Naive thymus-derived CD4-positive, alpha-beta T cell (primary cell): ENCODE results near the gene PHOSPHO1. TPM values are rescaled to one million over a fixed set of nuclear protein-coding genes. Genes with fewer than 3 reads are reported as not detected.
"Not testable (repeated sequence)": the region's sequence is repeated elsewhere in the genome, so short reads cannot be mapped to it uniquely, and the experiment has no call there.

ENCODE experiments used
- ATAC-seq: fragments of 150-1000 bp; cut with Tn5 transposase; 2 replicates; pipeline ENCODE4 v1.10.0; 2021; ENCODE audit warnings: mild to moderate bottlenecking, moderate library complexity
- CTCF ChIA-PET: fragments of 350-600 bp; sonication (Branson Sonifier 250); formaldehyde crosslinking; loops from one replicate; lab custom pipeline; 2021; ENCODE audit warnings: antibody characterized with exemption; lab: Charles Lee
- POLR2A ChIA-PET: fragments of 350-600 bp; sonication (Branson Sonifier 250); formaldehyde crosslinking; loops from one replicate; lab custom pipeline; 2021; ENCODE audit warnings: antibody characterized with exemption, inconsistent platforms; lab: Charles Lee
- DNase-seq, 9 donors: peaks; one replicate each; pipeline versions ENCODE4 v3.0.0 to v3.0.0-alpha.2; 2020 to 2022; ENCODE audit warnings: mixed read lengths in 1 of 9
- H3K27ac ChIP-seq: one replicate; pipeline ENCODE4 v1.7.0; 2013; ENCODE audit warnings: mild to moderate bottlenecking, low read depth, low read length, moderate library complexity
- H3K27me3 ChIP-seq, 2 donors: one replicate each; pipeline ENCODE4 v1.7.0; 2013; ENCODE audit warnings: low read length in 2 of 2, mild to moderate bottlenecking in 2 of 2, moderate library complexity in 2 of 2; ENCODE audit not compliant: control insufficient read depth in 2 of 2, insufficient read depth in 2 of 2
- H3K36me3 ChIP-seq, 3 experiments: 1 replicate in 2 of 3; 2 replicates in 1 of 3; pipeline ENCODE4 v1.7.0; 2013; ENCODE audit warnings: low read length in 3 of 3, mild to moderate bottlenecking in 3 of 3, moderate library complexity in 1 of 3; ENCODE audit not compliant: insufficient read depth in 3 of 3, control insufficient read depth in 2 of 3
- H3K4me1 ChIP-seq, 2 donors: one replicate each; pipeline ENCODE4 v1.7.0; 2013; ENCODE audit warnings: low read length in 2 of 2, mild to moderate bottlenecking in 2 of 2, moderate library complexity in 1 of 2; ENCODE audit not compliant: control insufficient read depth in 2 of 2, insufficient read depth in 2 of 2
- H3K4me3 ChIP-seq: 2 replicates; pipeline ENCODE4 v1.7.0; 2013; ENCODE audit warnings: mild to moderate bottlenecking, low read length
- H3K9me3 ChIP-seq, 3 experiments: 1 replicate in 2 of 3; 2 replicates in 1 of 3; pipeline ENCODE4 v1.7.0; 2013; ENCODE audit warnings: low read length in 3 of 3; ENCODE audit not compliant: control insufficient read depth in 2 of 3
- H3K27ac Mint-ChIP-seq, 9 donors: one replicate each; pipeline ENCODE4 v1.8.0; 2020 to 2022; ENCODE audit warnings: mixed read lengths in 9 of 9, mild to moderate bottlenecking in 8 of 9, moderate library complexity in 5 of 9, inconsistent platforms in 2 of 9
- H3K27me3 Mint-ChIP-seq, 5 donors: one replicate each; pipeline ENCODE4 v1.8.0; 2021 to 2022; ENCODE audit warnings: mixed read lengths in 5 of 5, mild to moderate bottlenecking in 1 of 5
- H3K36me3 Mint-ChIP-seq, 5 donors: one replicate each; pipeline ENCODE4 v1.8.0; 2020 to 2022; ENCODE audit warnings: mixed read lengths in 5 of 5, mild to moderate bottlenecking in 3 of 5, inconsistent platforms in 1 of 5
- H3K4me1 Mint-ChIP-seq, 7 donors: one replicate each; pipeline ENCODE4 v1.8.0; 2020 to 2022; ENCODE audit warnings: mixed read lengths in 7 of 7, mild to moderate bottlenecking in 3 of 7, inconsistent platforms in 1 of 7
- H3K4me3 Mint-ChIP-seq, 10 donors: one replicate each; pipeline ENCODE4 v1.8.0; 2020 to 2022; ENCODE audit warnings: mild to moderate bottlenecking in 10 of 10, mixed read lengths in 10 of 10, moderate library complexity in 6 of 10, inconsistent platforms in 2 of 10
- H3K9me3 Mint-ChIP-seq, 11 donors: one replicate each; pipeline ENCODE4 v1.8.0; 2020 to 2022; ENCODE audit warnings: mixed read lengths in 11 of 11, mild to moderate bottlenecking in 4 of 11, inconsistent platforms in 1 of 11, moderate library complexity in 1 of 11
- intact Hi-C, 2 donors: fragments of 100-400 bp; cut with micrococcal nuclease; formaldehyde crosslinking; loops; one replicate each; pipeline ENCODE4 v1.15.1; 2023
- polyA plus RNA-seq, 2 donors: library from polyadenylated mRNA; unstranded; fragments of 300-500 nt; fragmentation: Illumina TruSeq; gene quantifications; one replicate each; pipeline ENCODE4 v1.2.3, GENCODE V29; 2021
- total RNA-seq, 6 experiments: library from RNA in 5 of 6; stranded (reverse) in 5 of 6; gene quantifications; 1 replicate in 5 of 6; 2 replicates in 1 of 6; pipeline ENCODE4 v1.2.3 and lab custom pipeline; 2021 to 2026

Gene PHOSPHO1, protein sequence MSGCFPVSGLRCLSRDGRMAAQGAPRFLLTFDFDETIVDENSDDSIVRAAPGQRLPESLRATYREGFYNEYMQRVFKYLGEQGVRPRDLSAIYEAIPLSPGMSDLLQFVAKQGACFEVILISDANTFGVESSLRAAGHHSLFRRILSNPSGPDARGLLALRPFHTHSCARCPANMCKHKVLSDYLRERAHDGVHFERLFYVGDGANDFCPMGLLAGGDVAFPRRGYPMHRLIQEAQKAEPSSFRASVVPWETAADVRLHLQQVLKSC
- total RNA-seq, result under 1 TPM in 1 of 5 experiments, not detected in 4; 0.17 TPM
- polyA plus RNA-seq, result under 1 TPM; 0.46 to 0.99 TPM
- total RNA-seq (lab: John Stamatoyannopoulos, UW), result not detected

DNA sequence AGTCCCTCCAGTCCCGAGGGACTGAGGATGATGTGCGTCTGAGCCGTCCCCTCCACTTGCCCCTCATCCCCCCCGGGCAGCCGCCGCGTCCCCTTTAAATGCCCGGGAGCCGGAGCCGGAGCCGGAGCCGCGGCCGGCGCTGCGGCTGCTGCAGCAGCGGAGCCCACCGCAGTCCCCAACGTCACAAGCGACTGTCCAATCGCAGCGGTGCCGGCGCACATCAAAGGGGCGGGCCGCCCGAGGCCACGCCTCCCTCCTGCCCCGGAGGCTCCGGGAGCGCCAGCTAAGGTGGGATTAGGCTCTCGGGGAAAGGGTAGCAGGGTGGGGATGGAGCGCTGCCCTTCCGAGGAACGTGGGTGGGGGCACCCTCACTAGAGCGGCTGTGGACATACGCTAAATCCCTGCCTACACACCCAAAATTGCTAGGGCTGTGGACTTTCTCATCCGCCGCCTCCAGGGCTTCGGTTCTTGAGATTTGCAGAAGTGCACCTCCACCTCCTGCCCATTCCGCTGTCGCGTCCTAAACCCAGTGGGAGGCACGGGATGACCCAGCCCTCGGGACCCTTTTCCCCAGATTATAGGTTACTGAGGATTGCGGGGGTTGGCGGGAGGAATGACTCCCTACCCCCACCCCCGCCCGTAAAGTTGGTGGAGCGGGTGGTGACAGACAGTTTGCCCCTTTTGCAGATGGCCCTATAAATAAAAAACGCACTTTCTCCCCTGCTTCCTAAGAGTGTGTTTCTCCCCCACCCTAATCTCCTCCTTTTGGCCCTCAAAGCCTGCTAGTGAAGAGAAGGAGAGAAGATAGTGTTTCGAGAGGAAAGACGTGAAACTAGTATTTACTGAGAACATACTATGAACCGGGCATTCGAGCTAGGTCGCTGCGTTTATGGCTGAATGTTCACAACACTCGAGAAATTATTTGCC lies at the start of gene PHOSPHO1:
PHOSPHO1 (minus strand) TSS at position 152 of the 927 bp plus-strand sequence. CDS start 4,096 bp downstream, outside the sequence.
- no peaks in the 10 kb centered on the region for H3K9me3 ChIP-seq
- no peaks in the 10 kb centered on the region for H3K36me3 ChIP-seq
- no peaks in the 10 kb centered on the region for H3K27me3 ChIP-seq
- peak within 1 kb of the TSS; percentile 62 for H3K4me3 ChIP-seq
- CTCF ChIA-PET, result interaction anchor here (0.6 to 7.0 kb wide), 6 partner anchors 38 to 60 kb away, joined by 3 to 143 read pairs (median 5); no protein-coding TSS in a partner anchor
- H3K27ac ChIP-seq, result no peak within 1 kb of the TSS
- Mint-ChIP-seq H3K4me3 (peak within 1 kb of the TSS; percentile 81 to 94 (median 86)), H3K36me3 (peaks cover 0 to under 1% (median 0%) of the 10 kb centered on the region in 5 donors), H3K4me1 (peaks cover 0 to 26% (median 16%) of the 10 kb centered on the region in 7 donors), H3K27me3 (peaks cover 0 to 43% (median 4%) of the 10 kb centered on the region in 5 donors), H3K9me3 (peaks cover 0 to 3% (median 0%) of the 10 kb centered on the region in 11 donors), H3K27ac (peak within 1 kb of the TSS in 7 of 9 donors; percentile 36 to 80 (median 52))
- ATAC-seq, result peak; percentile 97
- intact Hi-C loops, result loop anchor here (1.0 to 2.0 kb wide), 4 partner anchors 13 to 132 kb away; partner anchors contain the start of genes ABI3 (in 1 of the 2), GNGT2 (in 1 of the 2) and ZNF652 (in 1 of the 2)
- DNase-seq, result peak; percentile 70 to 88 (median 83)
- peaks cover 11 to 12% of the 10 kb centered on the region in 2 donors for H3K4me1 ChIP-seq
- POLR2A ChIA-PET, result interaction anchor here (0.6 to 8.9 kb wide), 4 partner anchors 9 to 50 kb away, joined by 3 to 80 read pairs (median 10); no protein-coding TSS in a partner anchor

DNA sequence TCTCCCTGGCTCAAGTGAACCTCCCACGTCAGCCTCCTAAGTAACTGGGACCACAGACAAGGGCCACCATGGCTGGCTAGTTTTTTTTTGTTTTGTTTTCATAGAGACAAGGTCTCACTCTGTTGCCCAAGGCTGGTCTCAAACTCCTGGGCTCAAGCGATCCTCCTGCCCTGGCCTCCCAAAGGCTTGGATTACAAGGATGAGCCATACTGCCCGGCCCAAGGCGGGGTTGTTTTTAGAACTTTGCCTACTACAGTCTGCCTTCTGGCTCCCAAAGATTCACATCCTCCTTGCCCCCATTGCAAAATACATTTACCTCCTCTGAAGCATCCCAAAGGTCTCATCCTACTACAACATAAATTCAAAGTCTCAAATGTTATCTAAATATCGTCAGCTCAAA lies 49.5 kb upstream of the PHOSPHO1 start:
- Histone ChIP-seq H3K27me3 (no peaks in the 10 kb centered on the region), H3K4me1 (no peaks in the 10 kb centered on the region), H3K9me3 (no peaks in the 10 kb centered on the region), H3K4me3 (no peak overlapping the region), H3K36me3 (no peaks in the 10 kb centered on the region), H3K27ac (no peak overlapping the region)
- intact Hi-C loops, result no loop called here
- Mint-ChIP-seq H3K27me3 (peaks cover 0 to 10% (median 0%) of the 10 kb centered on the region in 5 donors), H3K4me1 (no peaks in the 10 kb centered on the region), H3K36me3 (no peaks in the 10 kb centered on the region), H3K9me3 (peaks cover 0 to 2% (median 0%) of the 10 kb centered on the region in 11 donors), H3K27ac (no peak overlapping the region), H3K4me3 (no peak overlapping the region)
- DNase-seq (no peak), ATAC-seq (no peak)
- POLR2A ChIA-PET, result no interaction called here
- CTCF ChIA-PET, result no interaction called here

- CTCF ChIA-PET, result interaction anchor here (0.6 kb wide), 1 partner anchor 942 kb away, joined by 3 read pairs; no protein-coding TSS in a partner anchor
- H3K4me1 Mint-ChIP-seq, result not testable (repeated sequence)
Observed at GRCh38 chr17:49279263-49280015, 48.9 kb upstream of the PHOSPHO1 start.

DNA sequence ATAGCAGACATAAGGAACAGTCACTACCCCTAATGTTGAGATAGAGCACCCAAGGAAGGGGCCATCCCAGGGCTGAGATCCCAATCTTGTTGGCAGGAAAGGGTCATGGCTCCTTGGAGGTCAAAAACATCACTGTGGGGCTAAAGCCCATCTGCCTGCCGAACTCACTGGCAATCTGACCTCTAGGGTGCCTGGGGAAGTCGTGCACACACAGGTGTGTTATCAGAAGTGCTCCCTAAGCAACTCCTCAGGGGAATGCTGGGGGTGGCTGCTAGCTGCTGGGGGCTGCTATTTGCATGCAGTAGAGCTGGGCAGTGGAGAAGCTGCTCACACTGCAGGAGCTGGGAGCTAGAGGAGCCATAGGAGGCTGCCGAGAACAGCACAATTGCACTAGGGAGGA lies 47.5 kb upstream of the PHOSPHO1 start:
- intact Hi-C loops, result no loop called here
- Histone ChIP-seq H3K27ac (no peak overlapping the region), H3K4me1 (no peaks in the 10 kb centered on the region), H3K9me3 (no peaks in the 10 kb centered on the region), H3K36me3 (no peaks in the 10 kb centered on the region), H3K4me3 (no peak overlapping the region), H3K27me3 (no peaks in the 10 kb centered on the region)
- POLR2A ChIA-PET, result interaction anchor here (0.6 kb wide), 1 partner anchor 18 kb away, joined by 3 read pairs; no protein-coding TSS in a partner anchor
- Mint-ChIP-seq H3K27me3 (peaks cover 0 to 8% (median 0%) of the 10 kb centered on the region in 5 donors), H3K27ac (no peak overlapping the region), H3K4me1 (no peaks in the 10 kb centered on the region), H3K9me3 (peaks cover 0 to 2% (median 0%) of the 10 kb centered on the region in 11 donors), H3K36me3 (peaks cover 0 to 4% (median 0%) of the 10 kb centered on the region in 5 donors), H3K4me3 (no peak overlapping the region)
- no peak for DNase-seq
- CTCF ChIA-PET, result interaction anchor here (0.7 kb wide), 1 partner anchor 15 kb away, joined by 3 read pairs; no protein-coding TSS in a partner anchor
- ATAC-seq, result no peak

More at GRCh38 chr17:49279263-49280015, 48.9 kb upstream of the PHOSPHO1 start:
- H3K27ac ChIP-seq, DNase-seq, H3K4me3 Mint-ChIP-seq, intact Hi-C loops, H3K9me3 ChIP-seq, H3K27me3 ChIP-seq, H3K36me3 Mint-ChIP-seq, H3K27ac Mint-ChIP-seq, POLR2A ChIA-PET, H3K4me1 ChIP-seq, H3K36me3 ChIP-seq, H3K9me3 Mint-ChIP-seq, H3K27me3 Mint-ChIP-seq, ATAC-seq, H3K4me3 ChIP-seq: not testable (repeated sequence)

DNA sequence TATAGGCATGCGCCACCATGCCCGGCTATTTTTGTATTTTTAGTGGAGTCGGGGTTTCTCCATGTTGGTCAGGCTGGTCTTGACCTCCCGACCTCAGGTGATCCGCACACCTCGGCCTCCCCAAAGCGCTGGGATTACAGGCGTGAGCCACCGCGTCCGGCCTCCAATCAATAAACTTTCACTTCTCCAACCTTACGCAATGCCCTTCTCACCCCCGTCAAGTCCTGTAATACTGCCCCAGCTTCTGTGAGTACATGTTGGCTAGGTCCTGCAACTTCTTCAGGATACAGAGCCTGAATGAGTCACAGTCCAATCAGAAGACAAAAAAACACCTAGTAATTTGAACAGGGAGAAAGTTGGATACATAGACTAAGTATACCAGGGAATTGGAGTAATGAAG lies 47.1 kb upstream of the PHOSPHO1 start:
- peaks cover 0 to 4% (median 0%) of the 10 kb centered on the region in 5 donors for H3K36me3 Mint-ChIP-seq
- no peak for DNase-seq
- intact Hi-C loops, result no loop called here
- no peaks in the 10 kb centered on the region for H3K36me3 ChIP-seq
- no peak overlapping the region for H3K27ac ChIP-seq
- H3K27me3 ChIP-seq, result no peaks in the 10 kb centered on the region
- no peaks in the 10 kb centered on the region for H3K4me1 Mint-ChIP-seq
- no peak overlapping the region for H3K4me3 ChIP-seq
- CTCF ChIA-PET, result interaction anchor here (0.7 kb wide), 1 partner anchor 14 kb away, joined by 3 read pairs; no protein-coding TSS in a partner anchor
- POLR2A ChIA-PET, result no interaction called here
- no peak for ATAC-seq
- peaks cover 0 to 8% (median 0%) of the 10 kb centered on the region in 5 donors for H3K27me3 Mint-ChIP-seq
- no peak overlapping the region for H3K4me3 Mint-ChIP-seq
- H3K4me1 ChIP-seq, result no peaks in the 10 kb centered on the region
- no peaks in the 10 kb centered on the region for H3K9me3 ChIP-seq
- H3K27ac Mint-ChIP-seq, result no peak overlapping the region
- H3K9me3 Mint-ChIP-seq, result peaks cover 0 to 2% (median 0%) of the 10 kb centered on the region in 11 donors
